HepG2 (cell line): ENCODE data around the gene PPP1R3C. TPM values are rescaled to one million over a fixed set of nuclear protein-coding genes. Genes with fewer than 3 reads are reported as not detected.

Source experiments
- ATAC-seq: fragments of 200-7000 bp; cut with Tn5 transposase; 3 replicates; pipeline ENCODE4 v1.9.1; 2020; ENCODE audit warnings: mild to moderate bottlenecking, moderate library complexity
- BruUV-seq: library from RNA; stranded (reverse); fragments of 400-500 nt; replicated peaks from 2 replicates; lab custom pipeline; 2021; lab: Mats Ljungman, UMichigan
- CTCF ChIA-PET: fragments of 300-600 bp; formaldehyde crosslinking; extraction: SDS; loops from one replicate; lab custom pipeline; 2021; ENCODE audit warnings: low total read pairs, inconsistent platforms, low intra/inter-chr PET ratio; lab: Yijun Ruan, JAX
- POLR2A ChIA-PET: fragments of 350-600 bp; sonication (Branson Sonifier 250); formaldehyde crosslinking; loops from one replicate; lab custom pipeline; 2020; ENCODE audit warnings: antibody characterized with exemption, inconsistent platforms; lab: Yijun Ruan, JAX
- DNase-seq: peaks from one replicate; pipeline ENCODE4 v3.0.0-alpha.2; 2015; ENCODE audit warnings: low spot score
- FAIRE-seq: peaks from 3 replicates; lab custom pipeline; 2011; peaks lifted over from hg19 to GRCh38; lab: Jason Lieb, UNC
- H2AFZ ChIP-seq: one replicate; pipeline ENCODE4 v1.6.1; 2011; ENCODE audit warnings: low read length, inconsistent platforms
- H3K27ac ChIP-seq: fragments of 300-600 bp; 3 replicates; pipeline ENCODE4 v1.8.0; 2011; ENCODE audit warnings: mixed run types, mild to moderate bottlenecking, mixed read lengths, low read length, inconsistent platforms; ENCODE audit not compliant: insufficient read depth; ENCODE audit errors: extremely low read length
- H3K27me3 ChIP-seq, 2 experiments: fragments of 200-600 bp in 1 of 2; 2 replicates in 1 of 2; 3 replicates in 1 of 2; pipeline versions ENCODE4 v1.6.0 to v1.8.0; 2011; ENCODE audit warnings: low read length in 2 of 2, mild to moderate bottlenecking in 2 of 2, moderate library complexity in 2 of 2, inconsistent platforms in 1 of 2; ENCODE audit not compliant: insufficient read depth in 2 of 2, control insufficient read depth in 1 of 2
- H3K36me3 ChIP-seq, 2 experiments: fragments of 200-600 bp in 1 of 2; replicated peaks in 1 of 2; 2 replicates in 1 of 2; 3 replicates in 1 of 2; pipeline versions ENCODE4 v1.5.1 to v1.8.0; 2011; ENCODE audit warnings: low read length in 2 of 2, inconsistent platforms in 1 of 2; ENCODE audit not compliant: insufficient read depth in 2 of 2, control insufficient read depth in 1 of 2
- H3K4me1 ChIP-seq: 2 replicates; pipeline ENCODE4 v1.5.1; 2012; ENCODE audit warnings: low read length, inconsistent platforms; ENCODE audit not compliant: insufficient read depth
- H3K4me2 ChIP-seq: 2 replicates; pipeline ENCODE4 v1.6.0; 2011; ENCODE audit warnings: low read depth, low read length, inconsistent platforms
- H3K4me3 ChIP-seq, 3 experiments: fragments of 200-600 bp in 1 of 3; sonication (generic), shearing (Covaris generic) in 1 of 3; replicated peaks in 1 of 3; 2 replicates each; pipeline ENCODE4 v1.5.1; 2011 to 2016; ENCODE audit warnings: low read length in 3 of 3, inconsistent platforms in 2 of 3, low read depth in 2 of 3, mild to moderate bottlenecking in 2 of 3, control low read depth in 1 of 3, mixed read lengths in 1 of 3; ENCODE audit not compliant: insufficient read depth in 1 of 3
- H3K79me2 ChIP-seq: one replicate; pipeline ENCODE4 v1.6.1; 2011; ENCODE audit warnings: low read length, inconsistent platforms; ENCODE audit not compliant: insufficient read depth
- H3K9ac ChIP-seq: 2 replicates; pipeline ENCODE4 v1.6.0; 2011; ENCODE audit warnings: mild to moderate bottlenecking, low read depth, low read length, inconsistent platforms; ENCODE audit not compliant: insufficient read depth
- H3K9me3 ChIP-seq: 2 replicates; pipeline ENCODE4 v1.5.1; 2012; ENCODE audit warnings: mild to moderate bottlenecking, low read length
- H4K20me1 ChIP-seq: 2 replicates; pipeline ENCODE4 v1.6.0; 2011; ENCODE audit warnings: inconsistent platforms, mild to moderate bottlenecking, low read length, moderate library complexity; ENCODE audit not compliant: insufficient read depth
- ATM ChIP-seq: fragments of 450-650 bp; IDR thresholded peaks from 2 replicates; pipeline ENCODE4 v1.7.1; 2017; ENCODE audit warnings: mild to moderate bottlenecking, borderline replicate concordance
- FOSL2 ChIP-seq: sonication (generic); formaldehyde crosslinking; IDR thresholded peaks from 2 replicates; pipeline ENCODE4 v1.4.0; 2020; ENCODE audit warnings: missing genetic modification reagents
- IRF9 ChIP-seq: sonication (generic); formaldehyde crosslinking; IDR thresholded peaks from 2 replicates; pipeline ENCODE4 v1.8.0; 2022; ENCODE audit warnings: missing genetic modification reagents, mild to moderate bottlenecking, borderline replicate concordance
- JDP2 ChIP-seq: sonication (generic); formaldehyde crosslinking; IDR thresholded peaks from 2 replicates; pipeline ENCODE4 v1.8.1; 2022; ENCODE audit warnings: missing genetic modification reagents, borderline replicate concordance
- MAFK ChIP-seq, 2 experiments: IDR thresholded peaks in 1 of 2; conservative IDR thresholded peaks in 1 of 2; 2 replicates each; pipeline ENCODE4 v1.6.1; 2011; ENCODE audit warnings: improper control_type of control experiment in 2 of 2, low read length in 2 of 2
- MLXIP ChIP-seq: sonication (generic); formaldehyde crosslinking; IDR thresholded peaks from 2 replicates; pipeline ENCODE4 v1.9.0; 2021; ENCODE audit warnings: missing genetic modification reagents, borderline replicate concordance
- SIX4 ChIP-seq: sonication (generic); formaldehyde crosslinking; IDR thresholded peaks from 2 replicates; pipeline ENCODE4 v1.4.0; 2020; ENCODE audit warnings: missing genetic modification reagents
- ZNF331 ChIP-seq: sonication (generic); formaldehyde crosslinking; IDR thresholded peaks from 2 replicates; pipeline ENCODE4 v1.4.0; 2020; ENCODE audit warnings: missing genetic modification reagents
- ZNF619 ChIP-seq: sonication (generic); formaldehyde crosslinking; IDR thresholded peaks from 2 replicates; pipeline ENCODE4 v1.4.0; 2020; ENCODE audit warnings: mild to moderate bottlenecking, missing genetic modification reagents
- WGBS: methylation state at CpG from one replicate; pipeline ENCODE4 v1.1.6; 2017; ENCODE audit warnings: low lambda C conversion rate; 5-methylcytosine and 5-hydroxymethylcytosine counted together
- in situ Hi-C: cut with HindIII; loops from 2 replicates; pipeline ENCODE4 v1.10.0; 2017; ENCODE audit warnings: low pct_unique_long_range_greater_than_20kb; ENCODE audit not compliant: extremely low pct_ligation_motif_present
- intact Hi-C: fragments of 100-400 bp; cut with micrococcal nuclease; formaldehyde crosslinking; loops from one replicate; pipeline ENCODE4 v1.10.0; 2022; ENCODE audit not compliant: unreplicated experiment
- polyA plus RNA-seq, 8 experiments: library from polyadenylated mRNA; depleted of rRNA in 3 of 8; stranded (reverse) in 7 of 8; unstranded in 1 of 8; fragments of >200 nt; fragmentation: Illumina TruSeq in 4 of 8; extraction: Trizol in 4 of 8; gene quantifications; 2 replicates each; pipeline versions ENCODE4 v1.2.1 to v1.2.3, GENCODE V29; 2011 to 2016; ENCODE audit warnings: low read depth in 4 of 8, missing spikeins in 1 of 8, mixed read lengths in 1 of 8; ENCODE audit not compliant: insufficient read depth in 1 of 8
- total RNA-seq, 5 experiments: library from RNA; depleted of rRNA; stranded (reverse); fragments of >200 nt; fragmentation: Illumina TruSeq; extraction: Trizol; gene quantifications; 2 replicates each; pipeline ENCODE4 v1.2.3, GENCODE V29; 2016; ENCODE audit warnings: low read depth in 1 of 5
- TF ChIP-seq, protein P1 (sequence below): sonication (generic); formaldehyde crosslinking; IDR thresholded peaks from 2 replicates; pipeline ENCODE4 v1.5.0; 2020; ENCODE audit warnings: missing genetic modification reagents, mild to moderate bottlenecking, borderline replicate concordance
- TF ChIP-seq, protein P2 (sequence below): sonication (generic); formaldehyde crosslinking; IDR thresholded peaks from 2 replicates; pipeline ENCODE4 v1.5.0; 2020; ENCODE audit warnings: mild to moderate bottlenecking, missing genetic modification reagents
- TF ChIP-seq, protein P3 (sequence below): sonication (generic); formaldehyde crosslinking; IDR thresholded peaks from 2 replicates; pipeline ENCODE4 v1.4.0; 2020; ENCODE audit warnings: missing genetic modification reagents; ENCODE audit errors: not compliant biosample characterization

Gene PPP1R3C
- total and polyA plus RNA-seq, 2 of the 13 experiments (the other 11 are each of a cell fraction or from before 2014, with no cell fraction given), result 13.3 to 14.8 TPM

- WGBS, result 33% methylated on average over 4 of the region's 4 CpGs
- CTCF ChIA-PET, result no interaction called here
- intact Hi-C loops, result no loop called here
These were observed 19.3 kb downstream of the PPP1R3C start for GRCh38 chr10:91613411-91614187.

More at GRCh38 chr10:91613411-91614187, 19.3 kb downstream of the PPP1R3C start:
- POLR2A ChIA-PET, result interaction anchor here (4.2 kb wide), 1 partner anchor 19 kb away, joined by 22 read pairs; the partner anchor contains the start of gene PPP1R3C
- H3K79me2 ChIP-seq, result no peaks in the 10 kb centered on the region
- no peaks in the 10 kb centered on the region for H4K20me1 ChIP-seq
- H3K9ac ChIP-seq, result no peak overlapping the region
- in situ Hi-C loops, result no loop called here
- TF ChIP-seq JDP2 (CRISPR knock-in tag) (no peak), ZNF331 (no peak), MAFK (conservative IDR thresholded peaks at IDR 0.05 in 1 of 2, IDR thresholded peaks at IDR 0.05 in 1 of 2; ENCODE audit: low read length in 2 of 2) (peak in 1 of 2 experiments; percentile 53; a peak in 2 of 4 replicates), FOSL2 (CRISPR knock-in tag) (peak; percentile 68), ZNF619 (CRISPR knock-in tag) (no peak), ATM (no peak), SIX4 (CRISPR knock-in tag) (no peak), IRF9 (CRISPR knock-in tag) (no peak), MLXIP (CRISPR knock-in tag) (no peak)
- TF ChIP-seq, protein P1, sequence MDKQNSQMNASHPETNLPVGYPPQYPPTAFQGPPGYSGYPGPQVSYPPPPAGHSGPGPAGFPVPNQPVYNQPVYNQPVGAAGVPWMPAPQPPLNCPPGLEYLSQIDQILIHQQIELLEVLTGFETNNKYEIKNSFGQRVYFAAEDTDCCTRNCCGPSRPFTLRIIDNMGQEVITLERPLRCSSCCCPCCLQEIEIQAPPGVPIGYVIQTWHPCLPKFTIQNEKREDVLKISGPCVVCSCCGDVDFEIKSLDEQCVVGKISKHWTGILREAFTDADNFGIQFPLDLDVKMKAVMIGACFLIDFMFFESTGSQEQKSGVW, result no peak
- TF ChIP-seq, protein P2, sequence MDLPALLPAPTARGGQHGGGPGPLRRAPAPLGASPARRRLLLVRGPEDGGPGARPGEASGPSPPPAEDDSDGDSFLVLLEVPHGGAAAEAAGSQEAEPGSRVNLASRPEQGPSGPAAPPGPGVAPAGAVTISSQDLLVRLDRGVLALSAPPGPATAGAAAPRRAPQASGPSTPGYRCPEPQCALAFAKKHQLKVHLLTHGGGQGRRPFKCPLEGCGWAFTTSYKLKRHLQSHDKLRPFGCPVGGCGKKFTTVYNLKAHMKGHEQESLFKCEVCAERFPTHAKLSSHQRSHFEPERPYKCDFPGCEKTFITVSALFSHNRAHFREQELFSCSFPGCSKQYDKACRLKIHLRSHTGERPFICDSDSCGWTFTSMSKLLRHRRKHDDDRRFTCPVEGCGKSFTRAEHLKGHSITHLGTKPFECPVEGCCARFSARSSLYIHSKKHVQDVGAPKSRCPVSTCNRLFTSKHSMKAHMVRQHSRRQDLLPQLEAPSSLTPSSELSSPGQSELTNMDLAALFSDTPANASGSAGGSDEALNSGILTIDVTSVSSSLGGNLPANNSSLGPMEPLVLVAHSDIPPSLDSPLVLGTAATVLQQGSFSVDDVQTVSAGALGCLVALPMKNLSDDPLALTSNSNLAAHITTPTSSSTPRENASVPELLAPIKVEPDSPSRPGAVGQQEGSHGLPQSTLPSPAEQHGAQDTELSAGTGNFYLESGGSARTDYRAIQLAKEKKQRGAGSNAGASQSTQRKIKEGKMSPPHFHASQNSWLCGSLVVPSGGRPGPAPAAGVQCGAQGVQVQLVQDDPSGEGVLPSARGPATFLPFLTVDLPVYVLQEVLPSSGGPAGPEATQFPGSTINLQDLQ (CRISPR knock-in tag), result no peak
- TF ChIP-seq, protein P3, sequence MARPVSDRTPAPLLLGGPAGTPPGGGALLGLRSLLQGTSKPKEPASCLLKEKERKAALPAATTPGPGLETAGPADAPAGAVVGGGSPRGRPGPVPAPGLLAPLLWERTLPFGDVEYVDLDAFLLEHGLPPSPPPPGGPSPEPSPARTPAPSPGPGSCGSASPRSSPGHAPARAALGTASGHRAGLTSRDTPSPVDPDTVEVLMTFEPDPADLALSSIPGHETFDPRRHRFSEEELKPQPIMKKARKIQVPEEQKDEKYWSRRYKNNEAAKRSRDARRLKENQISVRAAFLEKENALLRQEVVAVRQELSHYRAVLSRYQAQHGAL (CRISPR knock-in tag), result no peak
- no peaks in the 10 kb centered on the region for H3K27me3 ChIP-seq
- FAIRE-seq (no peak), ATAC-seq (peak; percentile 34; the same call in 2 of the 3 replicates), DNase-seq (no peak)
- H3K4me3 ChIP-seq, result no peak overlapping the region
- H2AFZ ChIP-seq, result no peak overlapping the region
- no peak overlapping the region for H3K27ac ChIP-seq
- H3K4me1 ChIP-seq, result peaks cover 9% of the 10 kb centered on the region
- no TSS peak for BruUV-seq
- no peaks in the 10 kb centered on the region for H3K9me3 ChIP-seq
- H3K4me2 ChIP-seq, result no peak overlapping the region
- no peaks in the 10 kb centered on the region for H3K36me3 ChIP-seq
